Measurements from ENCODE around the gene CPNE4. TPM values are rescaled to one million over a fixed set of nuclear protein-coding genes. Genes with fewer than 3 reads are reported as not detected.

Gene CPNE4
- total RNA-seq, 1 experiment from 2014 or later = 5.7 TPM

DNA sequence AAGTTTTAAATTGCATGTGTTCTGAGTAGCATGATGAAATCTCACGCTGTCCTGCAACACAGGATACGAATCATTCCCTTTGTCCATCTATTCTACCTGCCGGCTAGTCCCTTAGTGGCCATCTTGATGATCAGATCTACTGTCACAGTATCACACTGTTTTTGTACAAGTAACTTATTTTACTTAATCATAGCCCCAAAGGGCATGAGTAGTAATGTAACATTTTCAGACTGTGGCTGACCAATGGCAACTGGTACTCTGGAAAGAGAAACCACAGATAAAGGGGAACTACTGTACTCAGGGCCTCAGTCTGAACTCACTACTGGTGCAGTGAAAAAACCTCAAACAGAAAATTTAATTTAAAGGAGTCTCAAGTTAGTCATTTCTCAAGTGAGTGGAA is 404.7 kb downstream of the CPNE4 start:
- Histone ChIP-seq H3K27ac (ENCODE audit: low read depth, low read length, poor library complexity, severe bottlenecking) (no peak overlapping the region), H3K4me1 (ENCODE audit: insufficient read depth, low read length, poor library complexity, severe bottlenecking) (no peaks in the 10 kb centered on the region), H3K4me3 (ENCODE audit: low read depth, low read length, poor library complexity, severe bottlenecking) (no peak overlapping the region), H3K9me3 (ENCODE audit: low read depth, low read length, poor library complexity, severe bottlenecking) (no peaks in the 10 kb centered on the region), H3K27me3 (replicated peaks; ENCODE audit: insufficient read depth, low read depth, low read length, poor library complexity) (peaks cover 4% of the 10 kb centered on the region), H3K36me3 (ENCODE audit: insufficient read depth, low read length, poor library complexity, severe bottlenecking) (no peaks in the 10 kb centered on the region)
- DNase-seq (ENCODE audit: low spot score) = no peak
- intact Hi-C loops (cut with micrococcal nuclease; ENCODE audit: unreplicated experiment) = no loop called here
- no peak for TF ChIP-seq EZH2 (IDR thresholded peaks at IDR 0.05; ENCODE audit: borderline replicate concordance, low read depth, low read length, poor library complexity, severe bottlenecking)
- TF ChIP-seq, protein P1, sequence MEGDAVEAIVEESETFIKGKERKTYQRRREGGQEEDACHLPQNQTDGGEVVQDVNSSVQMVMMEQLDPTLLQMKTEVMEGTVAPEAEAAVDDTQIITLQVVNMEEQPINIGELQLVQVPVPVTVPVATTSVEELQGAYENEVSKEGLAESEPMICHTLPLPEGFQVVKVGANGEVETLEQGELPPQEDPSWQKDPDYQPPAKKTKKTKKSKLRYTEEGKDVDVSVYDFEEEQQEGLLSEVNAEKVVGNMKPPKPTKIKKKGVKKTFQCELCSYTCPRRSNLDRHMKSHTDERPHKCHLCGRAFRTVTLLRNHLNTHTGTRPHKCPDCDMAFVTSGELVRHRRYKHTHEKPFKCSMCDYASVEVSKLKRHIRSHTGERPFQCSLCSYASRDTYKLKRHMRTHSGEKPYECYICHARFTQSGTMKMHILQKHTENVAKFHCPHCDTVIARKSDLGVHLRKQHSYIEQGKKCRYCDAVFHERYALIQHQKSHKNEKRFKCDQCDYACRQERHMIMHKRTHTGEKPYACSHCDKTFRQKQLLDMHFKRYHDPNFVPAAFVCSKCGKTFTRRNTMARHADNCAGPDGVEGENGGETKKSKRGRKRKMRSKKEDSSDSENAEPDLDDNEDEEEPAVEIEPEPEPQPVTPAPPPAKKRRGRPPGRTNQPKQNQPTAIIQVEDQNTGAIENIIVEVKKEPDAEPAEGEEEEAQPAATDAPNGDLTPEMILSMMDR (conservative IDR thresholded peaks at IDR 0.05; ENCODE audit: low read depth, low read length) = no peak
- no TSS peak for BruUV-seq (replicated peaks)
- CTCF ChIA-PET = no interaction called here
- POLR2A ChIA-PET (ENCODE audit: low non-redundant PET) = no interaction called here

DNA sequence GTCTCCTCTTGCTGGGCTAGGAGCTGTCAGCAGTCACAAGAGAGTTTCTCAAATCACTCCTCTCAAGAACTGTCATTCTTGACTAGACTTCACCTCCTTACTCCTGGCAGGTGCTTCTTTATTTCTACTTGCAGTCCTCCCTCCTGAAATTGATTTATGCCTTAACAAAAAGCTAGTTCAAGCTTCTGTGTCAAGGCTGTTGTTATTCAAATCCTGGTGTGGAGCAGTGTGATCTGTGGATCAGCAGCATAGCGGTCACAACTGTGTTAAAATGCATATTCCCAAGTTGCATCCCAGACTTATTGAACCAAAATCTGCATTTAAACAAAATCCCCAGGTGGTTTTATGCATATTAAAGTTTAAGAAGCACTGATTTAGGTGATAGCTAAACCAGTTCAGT is 411.4 kb downstream of the CPNE4 start:
- Histone ChIP-seq H3K4me3 (ENCODE audit: low read depth, low read length, poor library complexity, severe bottlenecking) (no peak overlapping the region), H3K9me3 (ENCODE audit: low read depth, low read length, poor library complexity, severe bottlenecking) (no peaks in the 10 kb centered on the region), H3K27me3 (replicated peaks; ENCODE audit: insufficient read depth, low read depth, low read length, poor library complexity) (peaks cover 3% of the 10 kb centered on the region), H3K27ac (ENCODE audit: low read depth, low read length, poor library complexity, severe bottlenecking) (no peak overlapping the region), H3K4me1 (ENCODE audit: insufficient read depth, low read length, poor library complexity, severe bottlenecking) (no peaks in the 10 kb centered on the region), H3K36me3 (ENCODE audit: insufficient read depth, low read length, poor library complexity, severe bottlenecking) (no peaks in the 10 kb centered on the region)
- no peak for DNase-seq (ENCODE audit: low spot score)
- no TSS peak for BruUV-seq (replicated peaks)
- POLR2A ChIA-PET (ENCODE audit: low non-redundant PET) = no interaction called here
- CTCF ChIA-PET = no interaction called here
- intact Hi-C loops (cut with micrococcal nuclease; ENCODE audit: unreplicated experiment) = no loop called here
- TF ChIP-seq EZH2 (IDR thresholded peaks at IDR 0.05; ENCODE audit: borderline replicate concordance, low read depth, low read length, poor library complexity, severe bottlenecking) = no peak
- TF ChIP-seq, protein P1 (conservative IDR thresholded peaks at IDR 0.05; ENCODE audit: low read depth, low read length) = no peak

DNA sequence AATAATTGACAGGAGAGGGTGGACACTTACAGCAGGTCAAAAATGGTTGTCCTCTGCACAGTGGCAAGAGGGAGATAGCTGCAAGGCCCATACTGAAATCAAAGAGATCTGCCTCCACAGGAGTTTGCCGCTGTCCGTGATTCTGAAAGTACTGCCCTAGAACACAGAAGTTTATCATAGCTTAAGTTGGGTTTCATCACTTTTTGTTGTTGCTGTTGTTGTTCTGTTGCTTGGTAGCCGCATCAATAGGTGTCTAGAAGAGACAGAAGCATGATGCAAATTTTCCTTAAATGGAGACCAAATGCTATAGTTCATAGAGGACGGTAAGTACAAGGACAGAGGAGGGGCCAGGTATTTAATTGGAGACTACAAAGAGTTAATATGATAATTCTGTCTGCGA is 412.1 kb downstream of the CPNE4 start:
- Histone ChIP-seq H3K36me3 (ENCODE audit: insufficient read depth, low read length, poor library complexity, severe bottlenecking) (no peaks in the 10 kb centered on the region), H3K4me1 (ENCODE audit: insufficient read depth, low read length, poor library complexity, severe bottlenecking) (no peaks in the 10 kb centered on the region), H3K27me3 (replicated peaks; ENCODE audit: insufficient read depth, low read depth, low read length, poor library complexity) (peaks cover 5% of the 10 kb centered on the region), H3K27ac (ENCODE audit: low read depth, low read length, poor library complexity, severe bottlenecking) (no peak overlapping the region), H3K9me3 (ENCODE audit: low read depth, low read length, poor library complexity, severe bottlenecking) (no peaks in the 10 kb centered on the region), H3K4me3 (ENCODE audit: low read depth, low read length, poor library complexity, severe bottlenecking) (no peak overlapping the region)
- no peak for DNase-seq (ENCODE audit: low spot score)
- BruUV-seq (replicated peaks) = no TSS peak
- intact Hi-C loops (cut with micrococcal nuclease; ENCODE audit: unreplicated experiment) = no loop called here
- no peak for TF ChIP-seq EZH2 (IDR thresholded peaks at IDR 0.05; ENCODE audit: borderline replicate concordance, low read depth, low read length, poor library complexity, severe bottlenecking)
- TF ChIP-seq, protein P1 (conservative IDR thresholded peaks at IDR 0.05; ENCODE audit: low read depth, low read length) = no peak
- POLR2A ChIA-PET (ENCODE audit: low non-redundant PET) = no interaction called here
- CTCF ChIA-PET = no interaction called here

Data from A673 (cell line).